Activated naive CD4-positive, alpha-beta T cell treated with anti-CD3 and anti-CD28 coated beads, Interleukin-2, amount 50 U/mL, for 72 hours (primary cell): ENCODE results near the gene DEAF1. TPM values are rescaled to one million over a fixed set of nuclear protein-coding genes. Genes with fewer than 3 reads are reported as not detected.

Experiments used
- ATAC-seq, 2 donors: fragments of 150-1000 bp; cut with Tn5 transposase; 2 replicates each; pipeline ENCODE4 v1.10.0; 2021; ENCODE audit warnings: mild to moderate bottlenecking in 2 of 2, moderate library complexity in 2 of 2
- DNase-seq, 2 donors: peaks; one replicate each; pipeline ENCODE4 v3.0.0; 2021 to 2022; ENCODE audit warnings: low spot score in 2 of 2
- H3K27ac Mint-ChIP-seq, 2 donors: one replicate each; pipeline ENCODE4 v1.8.0; 2022; ENCODE audit warnings: mild to moderate bottlenecking in 2 of 2, mixed read lengths in 2 of 2
- H3K36me3 Mint-ChIP-seq, 2 donors: one replicate each; pipeline ENCODE4 v1.8.0; 2022; ENCODE audit warnings: mixed read lengths in 2 of 2
- H3K9me3 Mint-ChIP-seq, 2 donors: one replicate each; pipeline ENCODE4 v1.8.0; 2022; ENCODE audit warnings: mixed read lengths in 2 of 2
- total RNA-seq, 2 donors: library from RNA; stranded (reverse); gene quantifications; one replicate each; pipeline ENCODE4 v1.2.3, GENCODE V29; 2022

The DEAF1 gene
- total RNA-seq, 2 donors from 2014 or later: 50.9 to 63.5 TPM

DNA sequence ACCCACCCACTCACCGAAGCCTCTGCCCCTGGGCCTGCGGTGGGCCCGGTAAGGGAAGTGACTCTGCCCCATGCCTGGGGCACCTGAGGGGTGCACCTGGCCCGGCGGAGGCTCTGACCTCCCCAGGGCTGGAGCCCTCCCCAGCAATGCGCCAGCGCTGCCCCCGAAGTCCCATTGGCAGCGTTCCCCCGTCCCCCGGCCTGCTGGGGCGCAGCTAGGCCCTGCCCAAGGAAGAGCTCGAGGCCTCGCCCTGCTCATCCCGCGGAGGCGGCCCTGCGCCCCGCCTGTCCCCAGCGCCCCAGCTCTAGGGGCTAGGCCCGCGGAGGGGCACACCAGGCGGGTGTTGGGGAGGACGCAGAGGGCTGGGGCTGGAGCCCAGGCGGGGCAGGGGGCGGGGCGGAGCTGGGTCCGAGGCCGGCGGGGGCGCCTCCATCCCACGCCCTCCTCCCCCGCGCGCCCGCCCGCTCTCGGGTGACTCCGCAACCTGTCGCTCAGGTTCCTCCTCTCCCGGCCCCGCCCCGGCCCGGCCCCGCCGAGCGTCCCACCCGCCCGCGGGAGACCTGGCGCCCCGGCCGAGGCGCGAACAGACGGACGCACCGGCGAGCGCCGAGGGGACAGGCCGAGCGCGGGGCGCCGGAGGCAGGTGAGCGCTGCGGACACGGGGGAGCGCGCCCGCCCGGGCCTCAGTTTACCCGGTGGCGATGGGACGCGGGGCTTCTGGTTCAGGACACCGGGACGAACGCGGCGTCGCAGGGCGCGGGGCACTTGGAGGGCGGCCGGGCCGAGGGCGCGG lies 10.8 kb upstream of the DEAF1 start, which contains the start of gene EPS8L2:
TSS of gene EPS8L2 (plus strand) at position 586 of the 793 bp plus-strand sequence. CDS start 3,177 bp downstream, outside the sequence.
- DNase-seq (no peak), ATAC-seq (peak; percentile 20 to 42)
- no peaks in the 10 kb centered on the region for H3K36me3 Mint-ChIP-seq
- H3K9me3 Mint-ChIP-seq: no peaks in the 10 kb centered on the region
- no peak within 1 kb of the TSS for H3K27ac Mint-ChIP-seq

DNA sequence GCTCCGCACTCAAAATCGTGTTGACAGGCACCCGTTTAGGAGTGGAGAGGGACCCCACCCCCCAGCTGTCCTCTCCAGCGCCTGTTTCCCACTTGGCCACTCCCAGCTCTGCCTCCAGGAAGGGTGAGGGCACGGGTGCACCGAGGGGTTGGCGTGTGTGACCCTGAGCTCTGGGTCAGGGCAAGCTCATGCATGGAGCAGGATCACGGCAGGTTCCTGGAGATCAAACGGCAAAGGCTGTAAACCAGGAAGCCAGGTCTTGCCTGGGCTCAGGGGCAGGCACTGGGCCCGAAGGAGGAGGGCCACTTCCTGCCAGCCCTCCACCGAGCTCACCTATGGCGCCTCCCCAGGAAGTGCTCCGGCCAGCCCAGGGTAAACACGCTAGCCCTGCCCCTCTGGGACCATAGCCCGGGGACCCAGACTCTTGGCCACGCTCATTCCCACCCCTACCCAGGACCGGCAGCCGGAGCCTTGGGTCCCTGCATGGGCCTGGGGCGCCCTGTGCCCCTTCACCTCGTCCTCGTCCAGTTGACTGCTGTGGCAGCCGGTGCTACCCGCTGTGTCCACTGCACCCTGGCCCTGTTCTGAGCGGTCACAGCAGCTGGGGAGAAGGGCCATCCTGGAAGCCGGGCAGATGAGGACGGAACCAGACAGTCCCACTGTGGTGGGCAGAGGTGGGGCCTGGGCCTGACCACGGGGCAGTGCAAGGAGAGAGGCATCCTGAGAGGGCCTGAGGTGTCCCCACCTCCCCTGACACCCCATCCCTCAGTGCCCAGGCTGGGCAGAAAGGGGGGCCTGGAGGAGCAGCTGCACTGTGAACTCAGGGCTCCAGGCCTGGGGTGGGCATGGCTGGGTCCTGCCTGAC lies 10.0 kb upstream of the DEAF1 start:
- H3K27ac Mint-ChIP-seq: no peak overlapping the region
- no peaks in the 10 kb centered on the region for H3K36me3 Mint-ChIP-seq
- peak in 1 of 2 donors; percentile 8 for ATAC-seq
- peak in 1 of 2 donors; percentile 58 for DNase-seq
- no peaks in the 10 kb centered on the region for H3K9me3 Mint-ChIP-seq

DNA sequence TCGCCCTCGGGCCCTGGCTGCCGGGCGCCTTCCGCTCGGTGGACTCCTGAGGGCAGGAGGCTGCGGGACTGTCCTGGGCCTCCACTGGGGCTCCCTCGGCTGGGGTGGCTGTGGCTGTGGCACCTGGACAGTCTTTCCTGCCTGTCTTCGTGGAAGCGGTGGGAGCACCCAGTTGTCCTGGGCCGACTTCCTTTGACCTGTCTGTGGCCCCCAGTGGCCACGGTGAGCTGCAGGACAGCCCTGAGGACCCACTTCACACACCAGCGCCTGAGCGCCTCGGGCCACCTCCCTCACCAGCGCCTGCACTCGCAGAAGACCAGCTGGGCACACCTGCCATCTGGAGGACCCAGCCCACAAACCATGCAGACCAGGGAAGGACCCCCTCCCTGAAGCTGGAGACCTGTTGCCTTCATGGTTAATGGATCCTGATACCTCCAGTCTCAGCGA lies 9.2 kb upstream of the DEAF1 start:
- Mint-ChIP-seq H3K36me3 (no peaks in the 10 kb centered on the region), H3K9me3 (no peaks in the 10 kb centered on the region), H3K27ac (no peak overlapping the region)
- DNase-seq (peak in 1 of 2 donors; percentile 54), ATAC-seq (no peak)

DNA sequence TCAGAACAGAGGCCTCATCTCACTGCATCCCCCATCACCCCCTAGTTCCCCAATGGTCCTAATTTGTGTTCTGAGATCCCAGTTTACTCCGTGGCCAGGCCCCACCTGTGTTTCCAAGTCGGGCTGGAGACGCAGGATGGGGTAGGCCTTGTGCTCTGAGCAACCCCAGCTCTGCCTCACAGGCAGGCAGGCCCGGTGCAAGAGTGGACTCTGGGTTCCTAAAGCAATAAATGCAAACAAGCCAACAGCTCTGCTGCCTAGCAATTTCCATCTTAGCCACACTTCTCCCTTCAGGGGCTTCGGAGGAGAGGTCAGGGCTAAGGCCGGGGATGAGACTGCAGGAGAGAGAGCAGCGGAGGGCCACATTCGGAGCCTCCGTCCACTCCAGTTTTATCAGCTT lies 8.5 kb upstream of the DEAF1 start:
- no peak for ATAC-seq
- no peaks in the 10 kb centered on the region for H3K9me3 Mint-ChIP-seq
- DNase-seq: no peak
- H3K27ac Mint-ChIP-seq: no peak overlapping the region
- H3K36me3 Mint-ChIP-seq: no peaks in the 10 kb centered on the region

- no peak for ATAC-seq
These were observed 7.7 kb upstream of the DEAF1 start for GRCh38 chr11:702462-703461.

DNA sequence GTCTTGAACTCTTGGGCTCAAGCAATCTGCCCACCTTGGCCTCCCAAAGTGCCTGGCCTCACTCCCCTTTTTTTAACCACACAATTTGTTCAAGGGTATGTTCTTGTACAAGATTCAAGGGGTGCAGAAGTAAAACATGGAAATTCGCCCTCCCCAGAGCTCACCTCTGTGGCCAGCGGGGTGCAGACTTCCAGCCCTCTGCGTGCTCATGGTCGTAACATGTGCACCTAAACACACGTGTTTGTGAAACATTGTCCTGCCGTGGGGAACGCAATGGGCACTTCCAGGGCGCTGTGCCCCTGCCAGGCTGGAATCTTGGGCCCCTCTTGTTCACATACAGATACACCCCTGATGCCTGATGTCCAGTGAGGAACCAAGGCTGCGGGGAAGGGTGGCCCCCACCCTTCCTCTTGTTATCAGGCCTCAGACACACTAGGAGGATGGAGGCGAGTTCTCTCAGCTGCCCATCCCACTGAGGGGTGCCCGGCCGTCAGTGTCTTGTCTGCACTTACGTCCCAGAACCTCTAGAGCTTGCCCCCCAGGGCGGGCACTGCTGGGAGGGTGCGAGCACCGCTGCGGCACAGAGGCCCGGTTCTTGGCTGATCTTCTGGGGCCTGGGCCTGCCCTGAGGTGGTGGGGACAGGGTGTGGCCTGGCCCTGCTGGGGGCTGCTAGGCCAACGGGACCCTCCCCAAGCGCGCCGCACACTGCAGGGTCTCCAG lies 6.9 kb upstream of the DEAF1 start:
- Mint-ChIP-seq H3K36me3 (no peaks in the 10 kb centered on the region), H3K27ac (no peak overlapping the region), H3K9me3 (no peaks in the 10 kb centered on the region)
- DNase-seq (no peak), ATAC-seq (no peak)

More at GRCh38 chr11:702462-703461, 7.7 kb upstream of the DEAF1 start:
- Mint-ChIP-seq H3K9me3 (no peaks in the 10 kb centered on the region), H3K36me3 (no peaks in the 10 kb centered on the region), H3K27ac (no peak overlapping the region)
- DNase-seq: no peak

DNA sequence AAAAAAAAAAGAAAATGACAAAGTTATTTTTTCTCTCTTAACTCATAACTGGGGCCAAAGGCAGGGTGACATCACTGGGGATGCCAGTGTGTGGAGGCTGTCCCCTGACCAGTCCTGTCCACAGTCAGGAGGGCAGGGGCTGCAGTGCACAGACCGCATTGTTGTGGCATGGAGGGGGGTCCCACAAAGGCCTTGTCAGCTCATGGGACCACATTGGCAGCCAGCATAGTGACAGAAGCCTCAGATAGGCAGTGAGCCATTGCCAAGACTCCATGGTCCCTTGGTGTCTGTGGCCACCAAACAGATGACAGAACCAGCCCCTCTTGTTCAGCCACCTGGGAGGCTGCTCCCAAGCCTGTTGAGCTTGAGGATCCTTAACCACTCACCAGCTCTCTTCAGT lies 4.7 kb upstream of the DEAF1 start:
- Mint-ChIP-seq H3K9me3 (no peaks in the 10 kb centered on the region), H3K36me3 (no peaks in the 10 kb centered on the region), H3K27ac (no peak overlapping the region)
- DNase-seq (no peak), ATAC-seq (no peak)

DNA sequence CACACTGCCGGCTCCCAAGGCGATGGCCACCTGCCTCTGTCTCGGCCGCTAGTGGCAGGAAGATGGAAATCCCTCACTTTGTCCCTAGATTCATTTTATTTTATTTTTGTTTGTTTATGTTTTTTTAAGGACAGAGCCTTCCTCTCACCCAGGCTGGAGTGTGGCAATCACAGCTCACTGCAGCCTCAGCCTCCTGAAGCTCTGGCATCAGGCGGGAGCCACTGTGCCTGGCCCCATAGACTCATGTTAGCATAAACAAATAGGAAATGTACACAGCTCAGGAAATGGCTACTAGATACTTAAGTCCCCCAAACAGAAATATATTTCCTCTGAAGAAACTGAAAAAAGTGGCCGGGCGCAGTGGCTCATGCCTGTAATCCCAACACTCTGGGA lies 4.1 kb upstream of the DEAF1 start:
- no peaks in the 10 kb centered on the region for H3K36me3 Mint-ChIP-seq
- ATAC-seq (no peak), DNase-seq (no peak)
- no peaks in the 10 kb centered on the region for H3K9me3 Mint-ChIP-seq
- no peak overlapping the region for H3K27ac Mint-ChIP-seq

DNA sequence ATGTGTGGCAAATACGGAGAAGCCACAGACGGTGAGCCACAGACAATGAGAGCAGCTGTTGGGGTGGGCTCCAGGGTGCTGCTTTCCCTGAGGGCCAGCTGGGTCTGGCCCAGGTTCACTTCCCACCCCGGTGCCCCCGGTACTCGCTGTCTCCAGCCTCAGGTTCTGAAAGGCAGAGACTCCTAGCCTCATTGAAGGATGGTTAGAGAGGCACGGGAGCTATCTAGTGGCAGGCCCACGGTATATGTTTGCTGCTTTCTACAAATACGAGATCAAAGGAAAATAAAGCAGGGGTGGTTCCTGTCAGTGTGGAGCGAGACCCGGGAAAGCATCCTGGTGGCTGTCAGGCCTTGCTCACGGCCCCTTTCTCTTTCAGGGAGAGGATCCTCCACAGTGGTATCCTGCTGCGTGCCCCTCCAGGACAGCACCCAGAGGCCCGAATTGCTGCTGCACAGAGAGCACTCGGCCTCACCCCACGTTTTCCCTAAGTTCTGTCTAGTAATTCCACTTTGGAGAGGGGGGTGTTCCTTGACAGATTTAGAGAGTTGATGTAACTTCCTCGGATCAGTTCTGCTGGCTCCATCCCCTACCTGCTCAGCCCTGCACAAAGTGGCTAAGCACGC lies 3.6 kb upstream of the DEAF1 start:
- H3K27ac Mint-ChIP-seq: peak overlapping the region; percentile 15 to 79
- H3K36me3 Mint-ChIP-seq: peaks cover 3% of the 10 kb centered on the region in 2 donors

DNA sequence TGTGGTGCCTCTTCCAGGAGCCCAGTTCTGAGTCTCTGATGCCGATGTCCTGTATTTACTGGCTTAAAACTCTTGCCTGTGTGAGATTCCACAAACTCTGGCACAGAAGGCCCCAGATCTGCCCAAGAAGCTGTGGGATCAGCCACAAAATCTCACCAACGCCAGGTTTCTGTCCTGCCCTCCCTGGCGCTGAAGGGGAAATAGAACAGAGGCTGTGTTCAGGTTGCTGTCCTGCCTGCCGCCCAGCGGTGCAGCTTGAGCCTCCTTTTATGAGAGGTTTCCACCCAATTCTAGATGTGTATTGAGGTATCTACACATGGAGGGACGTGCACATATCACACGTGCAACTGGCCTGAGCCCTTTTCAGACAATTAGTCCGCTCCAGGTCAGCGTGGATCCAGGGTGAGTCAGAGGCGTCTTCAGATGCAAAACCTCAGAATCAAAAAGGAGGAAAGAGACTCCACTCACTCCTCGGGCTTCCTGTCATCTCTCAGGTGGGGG lies 2.8 kb upstream of the DEAF1 start:
- DNase-seq: no peak
- Mint-ChIP-seq H3K36me3 (peaks cover 7 to 10% of the 10 kb centered on the region in 2 donors), H3K9me3 (no peaks in the 10 kb centered on the region), H3K27ac (peak overlapping the region; percentile 15 to 79)
- no peak for ATAC-seq

More for the DNA sequence above, 3.6 kb upstream of the DEAF1 start:
- DNase-seq (no peak), ATAC-seq (no peak)
- no peaks in the 10 kb centered on the region for H3K9me3 Mint-ChIP-seq

DNA sequence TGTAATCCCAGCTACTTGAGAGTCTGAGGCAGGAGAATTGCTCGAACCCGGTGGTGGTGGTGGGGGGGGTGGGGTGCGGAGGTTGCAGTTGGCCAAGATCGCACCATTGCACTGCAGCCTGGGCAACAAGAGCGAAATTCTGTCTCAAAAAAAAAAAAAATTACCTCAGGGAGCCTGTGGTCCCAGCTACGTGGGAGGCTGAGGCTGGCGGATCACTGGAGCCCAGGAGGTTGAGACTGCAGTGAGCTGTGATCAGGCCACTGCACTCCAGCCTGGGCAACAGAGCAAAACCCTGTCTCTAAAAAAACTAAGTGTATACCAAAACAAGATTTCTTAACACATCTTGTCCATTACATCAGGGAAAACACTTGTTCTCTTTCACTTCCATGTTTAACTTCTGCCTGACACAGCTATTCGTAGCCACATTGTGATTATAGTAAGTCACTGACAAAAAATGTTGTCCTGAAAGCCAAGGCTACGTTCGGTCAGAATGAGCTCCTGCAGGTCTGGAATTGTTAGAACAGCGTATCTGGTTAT lies 2.0 kb upstream of the DEAF1 start:
- ATAC-seq: no peak
- no peaks in the 10 kb centered on the region for H3K9me3 Mint-ChIP-seq
- H3K27ac Mint-ChIP-seq: peak overlapping the region; percentile 36 to 96

DNA sequence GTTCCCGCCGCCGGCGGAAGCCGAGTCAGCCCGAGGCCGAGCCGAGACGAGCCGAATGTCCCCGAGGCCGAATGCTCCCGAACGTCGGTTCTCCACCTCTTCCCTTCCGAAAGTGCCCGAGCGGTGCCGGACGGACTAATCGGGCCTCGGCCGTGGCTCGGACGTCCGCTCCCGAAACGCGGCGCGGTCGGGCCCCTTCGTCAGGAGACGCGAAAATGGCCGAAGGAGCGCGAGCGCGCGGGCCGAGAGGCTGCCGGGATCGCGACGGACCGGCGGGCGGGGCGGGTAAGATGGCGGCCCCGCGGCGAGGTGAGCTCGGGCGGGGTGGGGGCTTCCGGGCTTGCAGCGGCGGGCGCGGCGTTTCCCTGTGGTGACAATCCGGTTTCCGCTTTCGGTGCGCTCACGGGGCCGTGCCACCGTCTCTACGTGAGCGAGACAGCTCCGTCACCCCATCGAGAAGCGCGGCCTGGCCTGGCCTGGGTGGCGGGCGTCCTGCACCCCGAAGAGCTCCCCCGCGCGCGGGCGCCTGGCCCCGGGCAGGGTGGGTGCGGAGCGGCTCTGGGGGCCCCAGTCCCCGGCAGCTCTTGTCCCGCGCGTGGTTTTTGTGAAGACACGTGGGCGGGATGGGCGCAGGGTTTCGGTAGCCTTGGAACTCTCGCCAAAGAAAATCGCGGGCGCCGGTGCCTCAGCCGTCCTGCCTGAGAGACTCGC lies 671 bp upstream of the DEAF1 start, which contains the start of gene TMEM80:
TSS of gene TMEM80 (plus strand) at position 279 of the 711 bp plus-strand sequence. CDS start at position 291, 12 bp downstream.
- ATAC-seq: peak; percentile 73 to 77
- peak; percentile 94 to 99 for DNase-seq
- H3K36me3 Mint-ChIP-seq: peaks cover 7 to 11% of the 10 kb centered on the region in 2 donors
- H3K9me3 Mint-ChIP-seq: no peaks in the 10 kb centered on the region
- H3K27ac Mint-ChIP-seq: peak within 1 kb of the TSS; percentile 96

More for the DNA sequence above, 2.0 kb upstream of the DEAF1 start:
- peaks cover 7 to 11% of the 10 kb centered on the region in 2 donors for H3K36me3 Mint-ChIP-seq
- no peak for DNase-seq

- Mint-ChIP-seq H3K36me3 (peaks cover 7 to 11% of the 10 kb centered on the region in 2 donors), H3K27ac (peak overlapping the region; percentile 96)
- ATAC-seq: peak in 1 of 2 donors; percentile 66
These were observed 191 bp upstream of the DEAF1 start for GRCh38 chr11:695288-695537.

DNA sequence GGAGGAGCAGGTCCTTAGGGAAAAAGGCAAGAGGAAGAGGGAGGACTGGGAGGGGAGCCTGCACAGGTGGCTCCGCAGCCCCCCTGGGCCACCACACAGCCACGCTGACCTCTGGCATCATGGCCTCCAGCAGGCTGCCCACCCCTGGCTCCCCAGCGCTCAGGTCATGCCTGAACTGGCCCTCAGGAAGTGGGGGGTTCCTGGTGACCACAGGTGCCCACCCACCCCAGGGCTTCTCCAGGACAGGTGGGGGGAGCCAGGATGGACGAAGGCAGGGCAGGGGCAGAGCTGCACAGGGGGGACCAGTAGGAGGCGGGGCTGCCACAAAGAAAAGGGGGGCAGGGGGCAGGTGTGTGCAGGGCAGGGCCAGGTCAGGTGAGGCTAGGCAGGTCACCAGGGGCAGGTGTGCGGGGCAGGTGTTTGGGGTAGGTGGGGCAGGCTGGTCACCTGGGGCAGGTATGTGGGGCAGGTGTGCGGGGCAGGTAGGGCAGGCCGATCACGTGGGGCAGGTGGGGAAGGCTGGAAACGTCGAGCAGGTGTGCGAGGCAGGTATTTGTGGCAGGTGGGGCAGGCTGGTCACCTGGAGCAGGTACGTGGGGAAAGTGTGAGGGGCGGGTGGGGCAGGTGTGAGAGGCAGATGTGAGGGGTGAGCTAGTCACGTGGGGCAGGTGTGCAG lies 997 bp downstream of the DEAF1 start:
- H3K9me3 Mint-ChIP-seq: no peaks in the 10 kb centered on the region
- peaks cover 7 to 11% of the 10 kb centered on the region in 2 donors for H3K36me3 Mint-ChIP-seq
- ATAC-seq: no peak
- peak overlapping the region; percentile 81 to 95 for H3K27ac Mint-ChIP-seq
- no peak for DNase-seq

More at GRCh38 chr11:695288-695537, 191 bp upstream of the DEAF1 start:
- no peaks in the 10 kb centered on the region for H3K9me3 Mint-ChIP-seq
- DNase-seq: no peak
